T47D (cell line): ENCODE measurements around the gene MAP4K1.
A peak's percentile ranks its signal among the peaks of the same experiment; 100 is the strongest.
"Not testable (repeated sequence)": the region's sequence is repeated elsewhere in the genome, so short reads cannot be mapped to it uniquely, and the experiment has no call there.

Source experiments
- DNase-seq, 2 experiments: peaks; one replicate each; pipeline versions ENCODE4 v3.0.0 to v3.0.0-alpha.2; 2011 to 2012; ENCODE audit warnings: low read depth in 1 of 2, low spot score in 1 of 2
- JUND ChIP-seq: IDR thresholded peaks from 2 replicates; pipeline ENCODE4 v1.6.1; 2012; ENCODE audit warnings: low read depth
- in situ Hi-C: cut with HindIII; loops from 2 replicates; pipeline ENCODE4 v1.10.0; 2016; ENCODE audit warnings: low sequenced_read_pairs, low pct_unique_long_range_greater_than_20kb

Gene MAP4K1

DNA sequence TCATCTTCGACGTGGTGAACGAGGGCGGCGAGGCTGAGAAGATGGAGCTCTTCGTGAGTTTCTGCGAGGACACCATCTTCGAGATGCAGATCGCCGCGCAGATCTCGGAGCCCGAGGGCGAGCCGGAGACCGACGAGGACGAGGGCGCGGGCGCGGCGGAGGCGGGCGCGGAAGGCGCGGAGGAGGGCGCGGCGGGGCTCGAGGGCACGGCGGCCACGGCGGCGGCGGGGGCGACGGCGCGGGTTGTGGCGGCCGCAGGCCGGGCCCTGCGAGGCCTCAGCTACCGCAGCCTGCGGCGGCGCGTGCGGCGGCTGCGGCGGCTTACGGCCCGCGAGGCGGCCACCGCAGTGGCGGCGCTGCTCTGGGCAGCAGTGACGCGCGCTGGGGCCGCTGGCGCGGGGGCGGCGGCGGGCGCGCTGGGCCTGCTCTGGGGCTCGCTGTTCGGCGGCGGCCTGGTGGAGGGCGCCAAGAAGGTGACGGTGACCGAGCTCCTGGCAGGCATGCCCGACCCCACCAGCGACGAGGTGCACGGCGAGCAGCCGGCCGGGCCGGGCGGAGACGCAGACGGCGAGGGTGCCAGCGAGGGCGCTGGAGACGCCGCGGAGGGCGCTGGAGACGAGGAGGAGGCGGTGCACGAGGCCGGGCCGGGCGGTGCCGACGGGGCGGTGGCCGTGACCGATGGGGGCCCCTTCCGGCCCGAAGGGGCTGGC is 52.6 kb downstream of the MAP4K1 start:
- DNase-seq: peak; percentile 5 to 23
- no peak for TF ChIP-seq JUND
- in situ Hi-C loops: no loop called here

DNA sequence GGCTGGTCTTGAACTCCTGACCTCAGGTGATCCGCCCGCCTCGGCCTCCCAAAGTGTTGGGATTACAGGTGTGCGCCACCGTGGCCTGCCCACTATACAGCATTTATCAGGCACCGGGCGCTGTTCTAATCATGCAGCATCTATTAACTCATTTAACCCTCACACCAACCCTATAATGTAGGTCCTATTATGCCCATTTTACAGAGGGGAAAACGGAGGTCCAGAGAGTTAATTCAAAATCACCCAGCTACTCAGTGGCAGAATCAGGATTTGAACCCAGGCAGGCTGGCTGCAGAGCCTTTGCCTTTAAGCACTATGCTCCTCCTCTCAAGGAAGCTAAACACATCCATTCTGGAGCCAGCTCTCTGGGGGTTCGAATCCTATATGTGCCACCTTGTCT is 54.3 kb downstream of the MAP4K1 start:
- in situ Hi-C loops: no loop called here
- no peak for TF ChIP-seq JUND

DNA sequence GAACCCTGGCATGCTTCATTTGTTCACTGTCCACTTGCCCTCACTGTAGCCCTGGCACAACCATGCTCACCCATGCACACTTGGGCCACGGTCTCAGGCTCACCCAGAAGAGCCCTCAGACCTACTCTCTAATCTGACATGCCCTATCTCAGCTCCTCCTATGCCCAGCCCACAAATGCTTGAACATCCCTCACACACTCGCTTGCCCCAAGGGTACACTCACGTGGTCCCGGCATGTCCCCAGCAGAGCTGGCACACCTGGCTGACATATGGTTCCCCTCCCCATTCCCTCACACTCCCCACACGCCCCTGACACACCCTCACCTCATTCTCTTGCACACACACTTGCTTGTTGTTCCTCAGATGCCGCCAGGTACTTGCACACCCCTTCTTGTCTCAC is 55.7 kb downstream of the MAP4K1 start:
- TF ChIP-seq JUND: no peak
- in situ Hi-C loops: no loop called here
- no peak for DNase-seq

More for the DNA sequence above, 54.3 kb downstream of the MAP4K1 start:
- no peak for DNase-seq

DNA sequence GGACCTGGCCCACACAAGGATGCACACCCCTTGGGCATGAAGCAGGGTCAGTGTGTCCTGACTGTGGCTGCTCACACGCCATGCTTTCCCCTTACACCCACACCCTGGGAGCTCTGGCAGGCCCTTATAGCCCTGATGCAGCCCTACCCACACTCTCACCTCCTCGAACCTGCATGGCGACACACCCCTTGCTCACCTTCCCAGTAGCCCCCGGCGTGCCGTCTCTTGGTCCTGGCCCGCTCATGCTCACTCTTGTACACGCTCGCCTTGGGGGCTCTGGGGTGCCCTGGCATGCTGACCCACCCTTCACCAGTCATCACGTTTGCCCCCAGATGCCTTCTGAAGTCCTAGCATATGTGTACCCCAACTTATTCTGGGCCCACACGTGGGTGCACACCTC is 56.1 kb downstream of the MAP4K1 start:
- no peak for DNase-seq
- in situ Hi-C loops: no loop called here
- TF ChIP-seq JUND: no peak

DNA sequence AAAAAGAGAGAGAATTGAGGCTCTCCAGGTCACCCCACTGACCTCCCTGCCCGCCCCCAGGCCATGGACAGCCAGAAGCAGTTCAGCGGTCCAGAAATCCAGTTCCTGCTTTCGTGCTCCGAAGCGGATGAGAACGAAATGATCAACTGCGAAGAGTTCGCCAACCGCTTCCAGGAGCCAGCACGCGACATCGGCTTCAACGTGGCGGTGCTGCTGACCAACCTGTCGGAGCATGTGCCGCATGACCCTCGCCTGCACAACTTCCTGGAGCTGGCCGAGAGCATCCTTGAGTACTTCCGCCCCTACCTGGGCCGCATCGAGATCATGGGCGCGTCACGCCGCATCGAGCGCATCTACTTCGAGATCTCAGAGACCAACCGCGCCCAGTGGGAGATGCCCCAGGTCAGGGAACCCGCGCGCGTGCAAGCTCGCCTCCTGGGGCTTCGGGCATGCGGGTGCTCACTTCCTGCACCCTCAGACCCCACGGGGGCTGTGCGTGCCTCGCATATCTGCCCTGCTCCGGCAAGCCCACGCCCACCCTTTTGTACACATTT is 56.6 kb downstream of the MAP4K1 start:
- TF ChIP-seq JUND: no peak
- in situ Hi-C loops: no loop called here
- no peak for DNase-seq

DNA sequence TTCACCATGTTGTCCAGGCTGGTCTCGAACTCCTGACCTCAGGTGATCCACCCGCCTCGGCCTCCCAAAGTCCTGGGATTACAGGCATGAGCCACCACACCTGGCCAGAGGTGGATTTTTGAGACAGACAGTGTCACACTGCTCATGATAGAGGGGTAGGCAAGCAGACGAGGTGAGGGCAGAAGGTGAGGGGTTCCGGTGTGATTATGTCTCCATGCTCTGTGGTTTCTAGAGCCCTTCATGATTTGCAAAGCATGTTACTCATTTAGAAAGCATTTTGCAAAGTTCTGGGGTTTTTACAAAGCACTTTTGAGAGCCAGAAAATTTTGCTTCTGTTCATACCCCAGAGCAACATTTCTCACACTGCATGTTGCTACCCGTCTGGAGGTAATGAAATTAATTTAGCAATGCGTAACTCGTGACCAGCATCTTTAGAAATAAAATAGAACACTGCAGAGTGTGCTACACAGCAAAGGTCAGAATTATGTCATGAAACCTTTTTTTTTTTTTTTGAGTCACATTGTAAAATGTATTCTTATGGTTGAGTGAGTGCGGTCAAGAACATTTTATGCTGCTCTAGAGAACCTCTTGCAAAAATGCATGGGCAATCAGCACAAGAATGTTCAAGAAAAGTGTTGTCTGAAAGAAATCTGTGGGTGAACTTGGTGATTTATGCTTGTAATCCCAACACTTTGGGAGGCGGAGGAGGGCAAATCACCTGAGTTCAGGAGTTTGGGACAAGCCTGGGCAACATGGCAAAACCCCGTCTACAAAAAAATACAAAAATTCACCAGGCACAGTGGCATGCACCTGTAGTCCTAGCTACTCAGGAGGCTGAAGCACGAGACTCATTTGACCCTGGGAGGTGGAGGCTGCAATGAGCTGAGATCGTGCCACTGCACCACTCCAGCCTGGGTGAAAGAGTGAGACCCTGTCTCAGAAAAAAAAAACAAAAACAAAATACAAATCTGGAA is 58.0 kb downstream of the MAP4K1 start:
- no peak for TF ChIP-seq JUND
- DNase-seq: no peak
- in situ Hi-C loops: no loop called here

DNA sequence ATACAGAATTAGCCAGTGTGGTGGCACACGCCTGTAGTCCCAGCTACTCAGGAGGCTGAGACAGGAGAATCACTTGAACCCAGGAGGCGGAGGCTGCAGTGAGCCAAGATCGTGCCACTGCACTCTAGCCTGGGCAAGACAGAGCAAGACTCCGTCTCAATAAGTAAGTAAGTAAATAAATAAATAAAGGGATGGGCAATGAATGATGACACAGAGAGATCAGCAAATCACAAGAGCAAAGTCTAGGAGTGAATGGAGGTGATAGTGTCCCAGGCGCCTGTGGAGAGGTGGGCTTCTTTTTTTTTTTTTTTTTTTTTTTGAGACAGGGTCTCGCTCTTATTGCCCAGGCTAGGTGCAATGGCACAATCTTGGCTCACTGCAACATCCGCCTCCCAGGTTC is 58.8 kb downstream of the MAP4K1 start:
- in situ Hi-C loops: not testable (repeated sequence)

DNA sequence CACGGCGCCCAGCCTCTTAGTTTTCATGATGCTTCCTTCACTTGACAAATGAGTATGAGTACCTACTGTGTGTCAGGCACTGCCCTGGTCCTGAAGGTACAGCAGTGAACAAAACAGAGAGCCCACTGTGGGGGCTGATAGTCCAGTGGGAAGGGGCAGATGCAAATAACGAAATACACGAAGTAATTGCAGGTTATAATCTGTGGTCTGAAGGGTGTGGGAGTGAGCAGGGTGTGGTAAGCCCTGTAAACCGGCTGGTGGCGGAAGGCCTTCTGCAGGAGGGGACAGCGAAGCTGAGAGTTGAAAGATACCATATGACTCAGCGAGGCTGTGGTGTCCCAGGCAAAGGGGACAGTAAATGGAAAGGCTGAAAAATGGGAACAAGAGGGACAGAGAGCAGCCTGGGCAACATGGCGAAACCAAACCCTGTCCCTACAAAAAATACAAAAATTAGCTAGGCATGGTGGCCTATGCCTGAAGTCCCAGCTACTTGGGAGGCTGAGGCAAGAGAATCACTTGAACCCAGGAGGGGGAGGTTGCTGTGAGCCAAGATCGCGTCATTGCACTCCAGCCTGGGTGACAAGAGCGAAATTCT is 60.5 kb downstream of the MAP4K1 start:
- in situ Hi-C loops: no loop called here
- DNase-seq: no peak
- TF ChIP-seq JUND: no peak

More for the DNA sequence above, 58.8 kb downstream of the MAP4K1 start:
- DNase-seq: not testable (repeated sequence)

DNA sequence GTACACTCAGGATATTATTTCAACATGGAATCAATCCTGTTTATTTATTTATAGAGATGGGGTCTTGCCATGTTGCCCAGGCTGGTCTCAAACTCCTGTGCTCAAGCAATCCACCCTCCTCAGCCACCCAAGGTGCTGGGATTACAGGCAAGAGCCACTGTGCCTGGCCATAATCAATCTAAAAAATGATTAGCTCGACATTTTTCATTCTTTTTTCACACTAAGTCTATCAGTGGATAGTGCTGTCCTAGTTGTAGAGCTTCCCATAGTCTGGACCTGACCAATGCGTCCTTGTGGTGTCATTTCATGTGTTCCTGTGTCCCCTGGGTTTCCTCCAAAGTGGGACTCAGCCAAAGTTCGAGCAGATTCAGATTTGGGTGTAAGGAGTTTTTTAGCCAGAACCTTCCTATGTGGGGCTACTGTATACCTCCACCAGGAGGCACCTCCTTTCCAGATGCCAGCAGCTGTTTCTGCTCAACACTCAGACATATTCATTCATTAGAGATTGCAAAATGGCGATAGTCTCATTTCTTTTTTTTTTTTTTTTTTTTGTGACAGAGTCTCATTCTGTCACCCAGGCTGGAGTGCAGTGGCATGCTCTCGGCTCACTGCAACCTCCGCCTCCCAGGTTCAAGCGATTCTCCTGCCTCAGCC is 61.1 kb downstream of the MAP4K1 start:
- no peak for TF ChIP-seq JUND
- in situ Hi-C loops: no loop called here
- DNase-seq: no peak

DNA sequence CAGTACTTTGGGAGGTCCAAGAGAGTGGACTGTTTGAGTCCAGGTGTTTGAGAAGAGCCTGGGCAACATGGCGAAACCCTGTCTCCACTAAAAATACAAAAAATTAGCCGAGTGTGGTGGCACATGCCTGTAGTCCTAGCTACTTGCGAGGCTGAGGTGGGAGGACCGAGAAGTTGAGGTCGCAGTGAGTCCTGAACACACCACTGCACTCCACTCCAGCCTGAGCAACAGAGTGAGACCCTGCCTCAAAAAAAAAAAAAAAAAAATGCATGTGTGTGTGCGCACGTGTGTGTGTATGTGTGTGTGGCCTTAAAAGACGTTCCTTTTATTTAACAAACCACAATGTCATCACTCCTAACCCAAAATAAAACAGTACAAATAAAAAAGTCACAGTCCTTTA is 62.6 kb downstream of the MAP4K1 start:
- in situ Hi-C loops: no loop called here

DNA sequence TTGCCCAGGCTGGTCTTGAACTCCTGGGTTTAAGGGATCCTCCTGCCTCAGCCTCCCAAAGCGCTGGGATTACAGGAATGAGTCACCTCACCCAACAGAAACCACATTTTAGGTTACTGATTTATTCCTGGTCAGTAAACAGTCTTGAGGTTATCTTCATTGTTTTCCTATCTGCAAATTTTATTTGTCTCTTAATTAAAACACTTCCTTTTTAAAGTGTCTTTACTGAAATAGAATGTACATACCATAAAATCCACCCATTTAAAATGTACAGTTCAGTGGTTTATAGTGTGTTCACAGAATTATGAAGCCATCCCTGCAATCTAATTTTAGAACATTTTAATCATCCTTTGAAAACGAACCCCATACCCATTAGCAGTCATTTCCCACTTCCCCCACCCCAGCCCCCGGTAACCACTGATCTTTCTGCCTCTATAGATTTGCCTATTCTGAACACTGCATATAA is 63.0 kb downstream of the MAP4K1 start:
- no peak for DNase-seq
- in situ Hi-C loops: no loop called here
- no peak for TF ChIP-seq JUND

More for the DNA sequence above, 62.6 kb downstream of the MAP4K1 start:
- no peak for DNase-seq
- no peak for TF ChIP-seq JUND

DNA sequence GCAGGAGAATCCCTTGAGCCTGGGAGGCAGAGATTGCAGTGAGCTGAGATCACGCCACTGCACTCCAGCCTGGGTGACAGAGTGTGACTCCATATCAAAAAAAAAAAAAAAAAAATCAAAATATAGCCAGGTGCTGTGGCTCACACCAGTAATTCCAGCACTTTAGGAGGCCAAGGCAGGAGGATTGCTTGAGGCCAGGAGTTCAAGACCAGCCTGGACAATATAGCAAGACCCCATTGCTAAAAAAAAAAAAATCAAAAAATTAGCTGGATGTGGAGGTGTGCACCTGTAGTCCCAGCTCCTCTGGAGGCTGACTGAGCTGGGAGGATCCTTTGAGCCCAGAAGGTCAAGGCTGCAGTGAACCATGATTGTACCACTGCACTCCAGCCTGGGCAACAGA is 64.5 kb downstream of the MAP4K1 start:
- DNase-seq: not testable (repeated sequence)

More for the DNA sequence above, 64.5 kb downstream of the MAP4K1 start:
- in situ Hi-C loops: not testable (repeated sequence)
